Measurements from ENCODE around the gene COL18A1. TPM values are rescaled to one million over a fixed set of nuclear protein-coding genes. Genes with fewer than 3 reads are reported as not detected.
A peak's percentile ranks its signal among the peaks of the same experiment; 100 is the strongest.

Gene COL18A1
- total and polyA plus RNA-seq, 2 donors from 2014 or later: 150 to 316 TPM

- Histone ChIP-seq H3K9me3 (ENCODE audit: control insufficient read depth in 2 of 3, insufficient read depth in 1 of 3, low read length in 3 of 3) (no peaks in the 10 kb centered on the region), H3K27me3 (ENCODE audit: control insufficient read depth, insufficient read depth, low read length) (no peaks in the 10 kb centered on the region), H3K4me3 (ENCODE audit: low read length in 3 of 3) (no peak overlapping the region), H3K9ac (ENCODE audit: low read length in 3 of 3) (no peak overlapping the region), H3K36me3 (ENCODE audit: control insufficient read depth in 2 of 3, insufficient read depth in 3 of 3, low read length in 3 of 3) (no peaks in the 10 kb centered on the region), H3K27ac (ENCODE audit: low read depth in 2 of 2, low read length in 2 of 2) (no peak overlapping the region), H3K4me1 (ENCODE audit: control insufficient read depth in 2 of 3, insufficient read depth in 2 of 3, low read depth in 1 of 3, low read length in 3 of 3) (peaks cover 0 to 7% (median 0%) of the 10 kb centered on the region in 3 donors)
- no peak for TF ChIP-seq CTCF (IDR thresholded peaks at IDR 0.05; ENCODE audit: borderline replicate concordance, extremely low read depth, insufficient read depth)
- DNase-seq (peak in 2 of 5 donors; percentile 36 to 65), FAIRE-seq (no peak)
- intact Hi-C loops (cut with DNase I): no loop called here
These were observed 135.6 kb downstream of the COL18A1 start for GRCh38 chr21:45540601-45540970.

- Histone ChIP-seq H3K27me3 (ENCODE audit: control insufficient read depth, insufficient read depth, low read length) (no peaks in the 10 kb centered on the region), H3K9me3 (ENCODE audit: control insufficient read depth in 2 of 3, insufficient read depth in 1 of 3, low read length in 3 of 3) (no peaks in the 10 kb centered on the region), H3K36me3 (ENCODE audit: control insufficient read depth in 2 of 3, insufficient read depth in 3 of 3, low read length in 3 of 3) (no peaks in the 10 kb centered on the region), H3K9ac (ENCODE audit: low read length in 3 of 3) (no peak overlapping the region), H3K27ac (ENCODE audit: low read depth in 2 of 2, low read length in 2 of 2) (no peak overlapping the region), H3K4me1 (ENCODE audit: control insufficient read depth in 2 of 3, insufficient read depth in 2 of 3, low read depth in 1 of 3, low read length in 3 of 3) (peaks cover 0 to 7% (median 0%) of the 10 kb centered on the region in 3 donors), H3K4me3 (ENCODE audit: low read length in 3 of 3) (peak overlapping the region in 2 of 3 donors; percentile 16 to 29)
- DNase-seq: peak in 4 of 5 donors; percentile 21 to 94 (median 72)
- intact Hi-C loops (cut with DNase I): no loop called here
- no peak for TF ChIP-seq CTCF (IDR thresholded peaks at IDR 0.05; ENCODE audit: borderline replicate concordance, extremely low read depth, insufficient read depth)
- no peak for FAIRE-seq
These were observed 136.5 kb downstream of the COL18A1 start for GRCh38 chr21:45541221-45542039.

GRCh38 chr21:45542242-45542666, 137.3 kb downstream of the COL18A1 start, which contains the start of gene SLC19A1:
Gene SLC19A1, minus strand, starts transcription at chr21:45542440. Its CDS starts 4,481 bp downstream, at chr21:45537959.
- no peak within 1 kb of the TSS for H3K9ac ChIP-seq (ENCODE audit: low read length in 3 of 3)
- FAIRE-seq (no peak), DNase-seq (peak in 4 of 5 donors; percentile 55 to 87 (median 78))
- intact Hi-C loops (cut with DNase I): no loop called here
- no peaks in the 10 kb centered on the region for H3K27me3 ChIP-seq (ENCODE audit: control insufficient read depth, insufficient read depth, low read length)
- H3K9me3 ChIP-seq (ENCODE audit: control insufficient read depth in 2 of 3, insufficient read depth in 1 of 3, low read length in 3 of 3): no peaks in the 10 kb centered on the region
- H3K27ac ChIP-seq (ENCODE audit: low read depth in 2 of 2, low read length in 2 of 2): no peak within 1 kb of the TSS
- peak within 1 kb of the TSS in 2 of 3 donors; percentile 16 to 29 for H3K4me3 ChIP-seq (ENCODE audit: low read length in 3 of 3)
- peaks cover 0 to 7% (median 0%) of the 10 kb centered on the region in 3 donors for H3K4me1 ChIP-seq (ENCODE audit: control insufficient read depth in 2 of 3, insufficient read depth in 2 of 3, low read depth in 1 of 3, low read length in 3 of 3)
- H3K36me3 ChIP-seq (ENCODE audit: control insufficient read depth in 2 of 3, insufficient read depth in 3 of 3, low read length in 3 of 3): no peaks in the 10 kb centered on the region
- peak; percentile 63 for TF ChIP-seq CTCF (IDR thresholded peaks at IDR 0.05; ENCODE audit: borderline replicate concordance, extremely low read depth, insufficient read depth)

Data from kidney (tissue), 14 donors.